Neuronal stem cell (in vitro differentiated cells): Measurements from ENCODE around the gene TRPM3.

Experiments
- DNase-seq: peaks from one replicate; pipeline ENCODE4 v3.0.0-alpha.2; 2013; ENCODE audit warnings: low spot score
- H2AFZ ChIP-seq: one replicate; pipeline ENCODE4 v1.6.1; 2013; ENCODE audit warnings: mild to moderate bottlenecking, low read length, inconsistent platforms
- H2AK5ac ChIP-seq: 2 replicates; pipeline ENCODE4 v1.6.1; 2013; ENCODE audit warnings: low read depth, mild to moderate bottlenecking, inconsistent platforms, low read length, moderate library complexity, mixed read lengths
- H2BK120ac ChIP-seq: 2 replicates; pipeline ENCODE4 v1.6.1; 2013; ENCODE audit warnings: low read depth, mild to moderate bottlenecking, inconsistent platforms, low read length, moderate library complexity, mixed read lengths
- H2BK12ac ChIP-seq: one replicate; pipeline ENCODE4 v1.6.1; 2013; ENCODE audit warnings: low read length, inconsistent platforms
- H2BK15ac ChIP-seq: 2 replicates; pipeline ENCODE4 v1.6.1; 2013; ENCODE audit warnings: mild to moderate bottlenecking, low read length, inconsistent platforms, mixed read lengths
- H2BK5ac ChIP-seq: one replicate; pipeline ENCODE4 v1.6.1; 2013; ENCODE audit warnings: inconsistent platforms, mild to moderate bottlenecking, low read length, moderate library complexity
- H3K14ac ChIP-seq: one replicate; pipeline ENCODE4 v1.6.1; 2013; ENCODE audit warnings: low read length, inconsistent platforms
- H3K18ac ChIP-seq: 2 replicates; pipeline ENCODE4 v1.6.1; 2013; ENCODE audit warnings: low read length, inconsistent platforms
- H3K23ac ChIP-seq: 2 replicates; pipeline ENCODE4 v1.6.1; 2013; ENCODE audit warnings: low read depth, mild to moderate bottlenecking, mixed read lengths, low read length, inconsistent platforms; ENCODE audit not compliant: poor library complexity
- H3K27ac ChIP-seq: replicated peaks from 3 replicates; pipeline ENCODE4 v1.5.1; 2013; ENCODE audit warnings: low read length, inconsistent platforms
- H3K27me3 ChIP-seq, 3 experiments: 2 replicates each; pipeline ENCODE4 v1.6.1; 2013; ENCODE audit warnings: low read length in 3 of 3, mild to moderate bottlenecking in 2 of 3, inconsistent platforms in 1 of 3, low read depth in 1 of 3, mixed read lengths in 1 of 3, moderate library complexity in 1 of 3; ENCODE audit not compliant: control insufficient read depth in 3 of 3, insufficient read depth in 3 of 3
- H3K36me3 ChIP-seq, 2 donors: replicated peaks in 1 of 2; 2 replicates each; pipeline ENCODE4 v1.6.1; 2013; ENCODE audit warnings: low read length in 2 of 2; ENCODE audit not compliant: control insufficient read depth in 2 of 2, insufficient read depth in 2 of 2
- H3K4ac ChIP-seq: 2 replicates; pipeline ENCODE4 v1.6.1; 2013; ENCODE audit warnings: inconsistent platforms, mild to moderate bottlenecking, low read length, moderate library complexity
- H3K4me1 ChIP-seq, 2 donors: 1 replicate in 1 of 2; 2 replicates in 1 of 2; pipeline ENCODE4 v1.6.1; 2013; ENCODE audit warnings: low read length in 2 of 2, low read depth in 1 of 2; ENCODE audit not compliant: control insufficient read depth in 2 of 2, insufficient read depth in 1 of 2
- H3K4me2 ChIP-seq: one replicate; pipeline ENCODE4 v1.6.1; 2013; ENCODE audit warnings: mild to moderate bottlenecking, low read length, inconsistent platforms; ENCODE audit not compliant: insufficient read depth, poor library complexity, severe bottlenecking
- H3K4me3 ChIP-seq, 2 donors: 2 replicates each; pipeline ENCODE4 v1.5.1; 2013; ENCODE audit warnings: low read length in 2 of 2, mild to moderate bottlenecking in 2 of 2, inconsistent platforms in 1 of 2, moderate library complexity in 1 of 2
- H3K79me1 ChIP-seq: one replicate; pipeline ENCODE4 v1.6.1; 2013; ENCODE audit warnings: low read depth, mild to moderate bottlenecking, inconsistent platforms, low read length, moderate library complexity
- H3K9ac ChIP-seq: one replicate; pipeline ENCODE4 v1.6.1; 2013; ENCODE audit warnings: mild to moderate bottlenecking, low read depth, low read length, inconsistent platforms; ENCODE audit not compliant: poor library complexity
- H3K9me3 ChIP-seq, 2 donors: replicated peaks in 1 of 2; 2 replicates each; pipeline versions ENCODE3 to v1.6.1; 2013; ENCODE audit warnings: low read length in 2 of 2, mild to moderate bottlenecking in 2 of 2, inconsistent platforms in 1 of 2, low read depth in 1 of 2, mixed read lengths in 1 of 2, moderate library complexity in 1 of 2; ENCODE audit not compliant: control insufficient read depth in 2 of 2, insufficient read depth in 1 of 2
- H4K8ac ChIP-seq: one replicate; pipeline ENCODE4 v1.6.1; 2013; ENCODE audit warnings: low read depth, mild to moderate bottlenecking, inconsistent platforms, low read length, moderate library complexity
- H4K91ac ChIP-seq: one replicate; pipeline ENCODE4 v1.6.1; 2013; ENCODE audit warnings: low read length, low read depth, mild to moderate bottlenecking, inconsistent platforms; ENCODE audit not compliant: poor library complexity
- WGBS, 2 donors: extraction: QIAGEN DNeasy Blood & Tissue Kit; methylation state at CpG; one replicate each; pipeline ENCODE4 v1.1.7; 2013; ENCODE audit warnings: missing lambda C conversion rate in 2 of 2, mixed read lengths in 1 of 2; ENCODE audit not compliant: insufficient read length in 2 of 2, insufficient replicate concordance in 1 of 2; ENCODE audit errors: extremely low coverage in 2 of 2; 5-methylcytosine and 5-hydroxymethylcytosine counted together

The TRPM3 gene

GRCh38 chr9:70679845-70680244 is 441.6 kb downstream of the TRPM3 start:
- Histone ChIP-seq H3K9me3 (no peaks in the 10 kb centered on the region), H3K4me2 (no peak overlapping the region), H2BK120ac (no peak overlapping the region), H4K8ac (no peak overlapping the region), H3K14ac (no peak overlapping the region), H2AK5ac (no peak overlapping the region), H2BK12ac (no peak overlapping the region), H4K91ac (no peak overlapping the region), H3K4me1 (peaks cover 2 to 12% of the 10 kb centered on the region in 2 donors), H3K27ac (no peak overlapping the region), H3K4ac (no peak overlapping the region), H3K4me3 (no peak overlapping the region), H2AFZ (no peak overlapping the region), H2BK15ac (no peak overlapping the region), H3K9ac (no peak overlapping the region), H3K23ac (no peak overlapping the region), H3K27me3 (no peaks in the 10 kb centered on the region), H3K79me1 (no peaks in the 10 kb centered on the region), H2BK5ac (no peak overlapping the region), H3K18ac (no peak overlapping the region), H3K36me3 (peaks cover 0 to 12% of the 10 kb centered on the region in 2 donors)
- no CpG with 5 or more reads among the region's 4 CpGs for WGBS, 2 donors
- DNase-seq = no peak

- no peak overlapping the region for H2BK5ac ChIP-seq
- no peak overlapping the region for H4K91ac ChIP-seq
- H3K4me1 ChIP-seq = peaks cover 2 to 12% of the 10 kb centered on the region in 2 donors
- no peak overlapping the region for H3K18ac ChIP-seq
- no CpG with 5 or more reads among the region's 4 CpGs for WGBS, 2 donors
- H3K23ac ChIP-seq = no peak overlapping the region
- H3K27ac ChIP-seq = no peak overlapping the region
- H3K4ac ChIP-seq = no peak overlapping the region
- H3K4me3 ChIP-seq = no peak overlapping the region
- H2BK15ac ChIP-seq = no peak overlapping the region
- H3K9ac ChIP-seq = no peak overlapping the region
- H3K27me3 ChIP-seq = no peaks in the 10 kb centered on the region
- H2AFZ ChIP-seq = no peak overlapping the region
- no peak overlapping the region for H4K8ac ChIP-seq
- peaks cover 0 to 12% of the 10 kb centered on the region in 2 donors for H3K36me3 ChIP-seq
- no peaks in the 10 kb centered on the region for H3K79me1 ChIP-seq
- no peak for DNase-seq
- no peak overlapping the region for H2AK5ac ChIP-seq
- no peaks in the 10 kb centered on the region for H3K9me3 ChIP-seq
- no peak overlapping the region for H3K4me2 ChIP-seq
- no peak overlapping the region for H3K14ac ChIP-seq
- no peak overlapping the region for H2BK120ac ChIP-seq
- no peak overlapping the region for H2BK12ac ChIP-seq
Observed at GRCh38 chr9:70678153-70678552, 443.3 kb downstream of the TRPM3 start.

GRCh38 chr9:70677055-70677735 is 444.2 kb downstream of the TRPM3 start:
- H3K4me2 ChIP-seq = no peak overlapping the region
- peaks cover 0 to 12% of the 10 kb centered on the region in 2 donors for H3K36me3 ChIP-seq
- H3K79me1 ChIP-seq = no peaks in the 10 kb centered on the region
- no peaks in the 10 kb centered on the region for H3K9me3 ChIP-seq
- no peak overlapping the region for H3K9ac ChIP-seq
- H3K27me3 ChIP-seq = no peaks in the 10 kb centered on the region
- H2AFZ ChIP-seq = no peak overlapping the region
- H3K23ac ChIP-seq = no peak overlapping the region
- no peak overlapping the region for H3K18ac ChIP-seq
- H2BK15ac ChIP-seq = no peak overlapping the region
- H3K14ac ChIP-seq = no peak overlapping the region
- H3K27ac ChIP-seq = no peak overlapping the region
- DNase-seq = no peak
- H3K4ac ChIP-seq = no peak overlapping the region
- no peak overlapping the region for H4K8ac ChIP-seq
- no peak overlapping the region for H2AK5ac ChIP-seq
- no peak overlapping the region for H2BK5ac ChIP-seq
- H3K4me3 ChIP-seq = no peak overlapping the region
- H2BK12ac ChIP-seq = no peak overlapping the region
- H2BK120ac ChIP-seq = no peak overlapping the region
- no peak overlapping the region for H4K91ac ChIP-seq
- no CpG with 5 or more reads among the region's 5 CpGs for WGBS, 2 donors
- H3K4me1 ChIP-seq = peaks cover 2 to 12% of the 10 kb centered on the region in 2 donors

- Histone ChIP-seq H3K4ac (no peak overlapping the region), H2BK12ac (no peak overlapping the region), H3K4me2 (no peak overlapping the region), H4K91ac (no peak overlapping the region), H3K36me3 (peaks cover 0 to 12% of the 10 kb centered on the region in 2 donors), H3K27ac (no peak overlapping the region), H2AK5ac (no peak overlapping the region), H3K4me1 (peaks cover 2 to 12% of the 10 kb centered on the region in 2 donors), H3K9me3 (no peaks in the 10 kb centered on the region), H3K14ac (no peak overlapping the region), H4K8ac (no peak overlapping the region), H3K79me1 (no peaks in the 10 kb centered on the region), H2BK15ac (no peak overlapping the region), H3K23ac (no peak overlapping the region), H2AFZ (no peak overlapping the region), H3K9ac (no peak overlapping the region), H2BK120ac (no peak overlapping the region), H3K4me3 (no peak overlapping the region), H3K18ac (no peak overlapping the region), H3K27me3 (no peaks in the 10 kb centered on the region), H2BK5ac (no peak overlapping the region)
- no peak for DNase-seq
- WGBS, 2 donors = no CpG with 5 or more reads among the region's 1 CpG
Observed at GRCh38 chr9:70675868-70676370, 445.5 kb downstream of the TRPM3 start.
